Transverse colon (tissue), 4 donors: ENCODE measurements around the gene DNAL4. TPM values are rescaled to one million over a fixed set of nuclear protein-coding genes. Genes with fewer than 3 reads are reported as not detected.

Experiments used
- DNase-seq: peaks from one replicate; pipeline ENCODE4 v3.0.0-alpha.2; 2019
- H3K27ac ChIP-seq, 4 donors: fragments of 200-600 bp; sonication (generic); 2 replicates each; pipeline ENCODE4 v1.5.1; 2016 to 2018; ENCODE audit warnings: inconsistent platforms in 4 of 4
- H3K27me3 ChIP-seq: fragments of 200-600 bp; sonication (generic); 2 replicates; pipeline ENCODE4 v1.5.1; 2017; ENCODE audit warnings: inconsistent platforms
- H3K36me3 ChIP-seq, 4 donors: fragments of 200-600 bp; sonication (generic); 2 replicates each; pipeline ENCODE4 v1.5.1; 2017 to 2019; ENCODE audit warnings: inconsistent platforms in 4 of 4
- H3K4me1 ChIP-seq, 4 donors: fragments of 200-600 bp; sonication (generic); 2 replicates each; pipeline ENCODE4 v1.5.1; 2017 to 2020; ENCODE audit warnings: inconsistent platforms in 4 of 4
- H3K4me3 ChIP-seq, 4 donors: fragments of 200-600 bp; sonication (generic); 1 replicate in 1 of 4; 2 replicates in 3 of 4; pipeline versions ENCODE4 v1.5.1 to v1.6.1; 2017 to 2019; ENCODE audit warnings: inconsistent platforms in 4 of 4
- H3K9me3 ChIP-seq, 2 donors: fragments of 200-600 bp; sonication (generic); 2 replicates each; pipeline ENCODE4 v1.5.1; 2017 to 2019; ENCODE audit warnings: inconsistent platforms in 2 of 2
- CTCF ChIP-seq, 5 experiments: fragments of 200-600 bp in 3 of 5; fragments of 450-650 bp in 2 of 5; sonication (generic) in 3 of 5; IDR thresholded peaks; 1 replicate in 2 of 5; 2 replicates in 3 of 5; pipeline ENCODE4 v1.5.1; 2016 to 2017; ENCODE audit warnings: antibody characterized with exemption in 5 of 5, inconsistent platforms in 3 of 5, mild to moderate bottlenecking in 2 of 5, moderate library complexity in 1 of 5
- EP300 ChIP-seq: sonication (generic); formaldehyde crosslinking; IDR thresholded peaks from one replicate; pipeline ENCODE4 v1.6.1; 2017; ENCODE audit warnings: antibody characterized with exemption, low read depth
- POLR2A ChIP-seq: fragments of 450-650 bp; IDR thresholded peaks from one replicate; pipeline ENCODE4 v1.6.1; 2016; ENCODE audit warnings: antibody characterized with exemption, mild to moderate bottlenecking, moderate library complexity
- POLR2AphosphoS5 ChIP-seq, 3 donors: sonication (generic); formaldehyde crosslinking; IDR thresholded peaks; one replicate each; pipeline ENCODE4 v1.6.1; 2016; ENCODE audit warnings: antibody characterized with exemption in 3 of 3
- WGBS, 2 donors: methylation state at CpG; one replicate each; pipeline ENCODE4 v1.1.5; 2018; ENCODE audit warnings: low coverage in 1 of 2; 5-methylcytosine and 5-hydroxymethylcytosine counted together
- in situ Hi-C, 4 donors: fragments of 200-750 bp; cut with MboI; loops; one replicate each; pipeline versions ENCODE4 v1.15.0 to v1.15.1; 2017; ENCODE audit warnings: low sequenced_read_pairs in 3 of 4, low pct_ligation_motif_present in 1 of 4, low pct_unique_long_range_greater_than_20kb in 1 of 4
- intact Hi-C: fragments of 100-400 bp; cut with DNase I; formaldehyde crosslinking; loops from one replicate; pipeline ENCODE4 v1.15.1; 2023; ENCODE audit warnings: low total_unique reads
- total RNA-seq, 4 donors: library from RNA; depleted of rRNA; stranded (reverse); fragments of >200 nt; gene quantifications; one replicate each; pipeline ENCODE4 v1.1.0, GENCODE V29; 2016

Gene DNAL4
- total RNA-seq, 4 donors from 2014 or later, result 13.8 to 39.0 (median 19.3) TPM

GRCh38 chr22:38772623-38772873 lies 21.4 kb downstream of the DNAL4 start:
- intact Hi-C loops (no loop called here), in situ Hi-C loops (no loop called here)
- DNase-seq, result no peak
- no peaks in the 10 kb centered on the region for H3K9me3 ChIP-seq
- no peak overlapping the region for H3K4me3 ChIP-seq
- no peaks in the 10 kb centered on the region for H3K36me3 ChIP-seq
- WGBS, 2 donors, result 82% methylated on average over 8 of the region's 8 CpGs; no CpG with 5 or more reads in 1 of the 2 donors
- H3K27me3 ChIP-seq, result no peaks in the 10 kb centered on the region
- TF ChIP-seq POLR2A (no peak), CTCF (IDR thresholded peaks at IDR 0.05) (no peak), EP300 (no peak), POLR2AphosphoS5 (IDR thresholded peaks at IDR 0.05) (no peak)
- no peak overlapping the region for H3K27ac ChIP-seq
- peaks cover 0 to 3% (median 0%) of the 10 kb centered on the region in 4 donors for H3K4me1 ChIP-seq

- no peak for TF ChIP-seq EP300
- TF ChIP-seq CTCF (IDR thresholded peaks at IDR 0.05), result no peak
- no peak for TF ChIP-seq POLR2AphosphoS5 (IDR thresholded peaks at IDR 0.05)
- TF ChIP-seq POLR2A, result no peak
- Histone ChIP-seq H3K36me3 (no peaks in the 10 kb centered on the region), H3K4me3 (no peak overlapping the region), H3K27ac (no peak overlapping the region), H3K4me1 (peaks cover 0 to 3% (median 0%) of the 10 kb centered on the region in 4 donors), H3K9me3 (no peaks in the 10 kb centered on the region), H3K27me3 (no peaks in the 10 kb centered on the region)
- in situ Hi-C loops, result no loop called here
- DNase-seq, result no peak
- WGBS, 2 donors, result 93 to 100% methylated on average over 1 to 16 of the region's 16 CpGs
- intact Hi-C loops, result no loop called here
Measured at GRCh38 chr22:38770257-38770949, 23.5 kb downstream of the DNAL4 start.

GRCh38 chr22:38768036-38768435 lies 25.9 kb downstream of the DNAL4 start:
- no peaks in the 10 kb centered on the region for H3K36me3 ChIP-seq
- 83 to 92% methylated on average over 3 to 11 of the region's 11 CpGs for WGBS, 2 donors
- no peak overlapping the region for H3K4me3 ChIP-seq
- no peak for TF ChIP-seq POLR2AphosphoS5 (IDR thresholded peaks at IDR 0.05)
- no peak for TF ChIP-seq EP300
- TF ChIP-seq CTCF (IDR thresholded peaks at IDR 0.05), result no peak
- no peak for TF ChIP-seq POLR2A
- in situ Hi-C loops (no loop called here), intact Hi-C loops (loop anchor here (10.0 kb wide), 1 partner anchor 97 kb away; no protein-coding TSS in a partner anchor)
- peaks cover 0 to 3% (median 0%) of the 10 kb centered on the region in 4 donors for H3K4me1 ChIP-seq
- H3K9me3 ChIP-seq, result no peaks in the 10 kb centered on the region
- H3K27me3 ChIP-seq, result no peaks in the 10 kb centered on the region
- no peak for DNase-seq
- no peak overlapping the region for H3K27ac ChIP-seq

- TF ChIP-seq POLR2AphosphoS5 (IDR thresholded peaks at IDR 0.05), result no peak
- TF ChIP-seq POLR2A, result no peak
- TF ChIP-seq EP300, result no peak
- TF ChIP-seq CTCF (IDR thresholded peaks at IDR 0.05), result no peak
- Histone ChIP-seq H3K9me3 (no peaks in the 10 kb centered on the region), H3K4me1 (peaks cover 0 to 3% (median 0%) of the 10 kb centered on the region in 4 donors), H3K27ac (no peak overlapping the region), H3K36me3 (no peaks in the 10 kb centered on the region), H3K4me3 (no peak overlapping the region), H3K27me3 (no peaks in the 10 kb centered on the region)
- in situ Hi-C loops, result no loop called here
- intact Hi-C loops, result loop anchor here (10.0 kb wide), 1 partner anchor 97 kb away; no protein-coding TSS in a partner anchor
- WGBS, 2 donors, result 66% methylated on average over 9 of the region's 9 CpGs; no CpG with 5 or more reads in 1 of the 2 donors
- no peak for DNase-seq
Measured at GRCh38 chr22:38767313-38767712, 26.6 kb downstream of the DNAL4 start.
